NCI-H1417 (cell line): ENCODE measurements around the gene MIB2.

ENCODE experiments used
- DNase-seq, 3 experiments: peaks; one replicate each; lab custom pipeline; 2025; lab: John Stamatoyannopoulos, UW

Gene MIB2

DNA sequence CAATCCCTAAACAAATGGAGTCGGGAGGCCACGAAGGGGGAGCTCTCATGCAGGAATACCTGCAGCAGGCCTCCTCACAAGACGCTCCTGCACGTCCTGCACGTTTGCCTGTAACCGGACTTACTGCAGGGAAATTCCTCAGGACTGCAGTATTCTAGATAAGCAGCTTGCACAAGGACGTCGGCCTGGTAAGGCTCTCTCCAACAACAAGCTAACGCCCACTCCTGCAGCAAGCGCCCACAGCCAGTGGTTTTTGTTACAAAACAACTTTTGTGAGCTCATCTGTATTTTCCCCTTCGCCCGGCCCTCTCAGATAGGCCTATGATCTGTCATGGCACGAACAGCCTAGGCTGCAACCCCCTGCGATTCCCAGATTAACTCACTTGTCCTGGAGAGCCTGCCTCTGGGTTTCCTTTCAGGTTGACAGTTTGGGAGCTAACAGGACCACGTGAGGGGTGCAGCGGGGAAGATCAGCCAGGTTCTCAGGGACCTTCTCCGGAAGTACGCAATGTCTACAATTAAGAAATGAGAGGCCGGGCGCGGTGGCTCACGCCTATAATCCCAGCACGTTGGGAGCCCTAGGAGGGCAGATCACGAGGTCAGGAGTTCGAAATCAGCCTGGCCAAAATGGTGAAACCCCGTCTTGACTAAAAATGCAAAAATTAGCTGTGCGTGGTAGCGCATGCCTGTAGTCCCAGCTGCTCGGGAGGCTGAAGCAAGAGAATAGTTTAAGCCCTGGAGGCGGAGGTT, 921 bp upstream of the MIB2 start:
- DNase-seq, result peak in 2 of 3 experiments; percentile 19 to 53

DNA sequence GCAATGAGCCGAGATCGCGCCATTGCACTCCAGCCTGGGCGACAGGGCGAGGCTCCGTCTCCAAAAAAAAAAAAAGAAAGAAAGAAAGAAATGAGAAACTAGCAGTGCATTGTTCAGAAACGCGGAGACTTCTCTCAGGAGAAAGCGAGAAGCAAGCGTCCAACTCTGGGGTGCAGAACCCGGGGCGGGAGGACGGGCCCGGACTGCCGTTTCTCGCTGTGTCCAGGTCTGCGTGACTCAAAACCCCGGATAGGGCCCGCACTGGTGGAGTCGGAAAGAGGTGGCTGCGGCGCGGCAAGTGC, 395 bp upstream of the MIB2 start:
- no peak for DNase-seq

DNA sequence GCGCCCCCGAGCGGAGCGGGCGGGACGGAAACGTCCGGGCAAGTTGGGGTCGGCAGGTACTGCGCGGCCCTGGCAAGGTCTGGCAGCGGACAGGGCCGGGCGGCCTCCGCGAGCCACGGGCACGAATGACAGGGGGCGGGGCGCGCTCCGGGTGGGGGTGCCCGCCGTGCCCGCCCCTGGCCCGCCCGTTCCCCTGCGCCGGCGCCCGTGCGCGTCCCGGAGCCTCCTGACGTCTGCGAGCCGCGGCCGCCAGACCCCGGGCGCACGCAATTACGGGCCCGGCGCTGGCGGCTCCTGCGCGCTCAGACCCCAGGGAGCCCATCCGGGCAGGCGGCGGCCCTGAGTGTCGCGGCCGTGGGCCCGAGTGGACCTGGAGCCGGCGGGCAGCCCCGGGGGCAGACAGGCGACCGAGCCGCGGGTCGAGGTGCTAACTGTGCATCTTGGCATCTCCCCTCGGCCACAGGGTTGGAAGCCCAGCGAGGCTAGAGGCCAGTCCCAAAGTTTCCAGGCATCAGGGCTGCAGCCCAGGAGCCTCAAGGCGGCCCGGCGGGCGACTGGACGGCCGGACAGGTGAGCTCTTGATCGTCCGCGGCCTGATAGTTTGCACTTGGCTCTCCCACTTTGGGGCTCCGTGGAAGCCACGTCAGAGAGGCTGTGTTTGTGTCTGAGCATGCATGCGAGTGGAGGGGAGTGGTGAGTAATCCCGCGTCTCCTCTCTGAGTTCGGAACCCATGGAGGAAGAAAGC, 918 bp downstream of the MIB2 start:
- DNase-seq, result peak; percentile 20 to 68 (median 37)

DNA sequence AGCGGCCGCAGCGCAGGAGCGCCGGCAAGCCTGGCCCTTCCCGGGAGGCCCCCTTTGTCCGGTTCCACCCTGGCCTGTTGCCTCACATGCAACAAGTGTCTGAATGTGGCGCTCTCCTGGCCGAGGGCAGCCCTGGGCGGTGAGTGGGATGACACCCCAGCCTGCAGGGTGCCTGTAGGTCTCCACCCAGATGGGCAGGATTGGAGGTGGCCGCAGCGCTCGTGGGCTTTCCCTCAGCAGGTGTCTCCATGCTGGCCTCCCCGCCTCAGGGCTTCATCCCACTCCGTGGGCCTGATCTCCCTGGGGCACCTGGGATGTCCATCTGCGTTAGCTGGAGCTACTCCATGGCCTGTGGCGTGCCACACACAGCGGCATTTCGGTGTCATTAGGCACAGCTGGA, 1.5 kb downstream of the MIB2 start:
- no peak for DNase-seq

DNA sequence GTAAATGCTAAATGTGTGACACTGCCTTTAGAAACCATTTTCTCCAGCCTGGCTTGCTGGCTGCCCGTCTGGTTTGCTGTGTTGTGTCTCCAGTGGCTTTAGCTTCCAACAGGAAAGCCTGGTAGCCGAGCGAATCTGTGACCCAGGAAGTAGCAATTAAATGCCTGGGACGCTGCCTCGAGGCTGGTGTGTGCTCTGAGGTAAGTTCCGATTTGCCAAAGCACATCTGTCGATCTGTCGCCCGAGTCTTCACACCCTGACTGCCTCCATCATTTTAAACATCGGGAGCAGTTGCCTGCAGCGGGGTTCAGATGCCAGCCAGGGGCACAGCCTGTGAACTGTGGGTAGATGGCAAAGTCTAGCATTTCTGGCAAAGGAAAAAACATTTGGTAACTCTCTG, 2.2 kb downstream of the MIB2 start:
- DNase-seq, result no peak

DNA sequence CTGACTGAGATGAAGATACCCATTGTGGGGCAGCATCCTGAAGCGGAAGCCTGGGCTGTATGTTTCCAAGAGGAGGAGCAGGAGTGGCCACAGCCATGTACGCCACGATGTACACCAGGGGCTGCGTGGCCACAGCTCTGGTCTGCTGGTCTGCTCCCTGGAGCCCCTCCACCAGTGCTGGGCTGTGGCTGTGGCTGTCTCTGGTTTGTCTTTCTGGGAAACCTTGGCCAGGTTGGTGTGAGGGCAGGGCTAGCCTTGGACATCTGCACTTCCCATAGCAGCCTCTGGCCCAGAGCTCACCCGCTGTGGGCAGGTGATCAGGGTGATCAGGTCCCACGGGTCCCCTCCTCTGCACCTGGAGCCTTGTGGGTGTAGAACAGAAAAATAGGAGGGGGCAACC, 2.6 kb downstream of the MIB2 start:
- no peak for DNase-seq

DNA sequence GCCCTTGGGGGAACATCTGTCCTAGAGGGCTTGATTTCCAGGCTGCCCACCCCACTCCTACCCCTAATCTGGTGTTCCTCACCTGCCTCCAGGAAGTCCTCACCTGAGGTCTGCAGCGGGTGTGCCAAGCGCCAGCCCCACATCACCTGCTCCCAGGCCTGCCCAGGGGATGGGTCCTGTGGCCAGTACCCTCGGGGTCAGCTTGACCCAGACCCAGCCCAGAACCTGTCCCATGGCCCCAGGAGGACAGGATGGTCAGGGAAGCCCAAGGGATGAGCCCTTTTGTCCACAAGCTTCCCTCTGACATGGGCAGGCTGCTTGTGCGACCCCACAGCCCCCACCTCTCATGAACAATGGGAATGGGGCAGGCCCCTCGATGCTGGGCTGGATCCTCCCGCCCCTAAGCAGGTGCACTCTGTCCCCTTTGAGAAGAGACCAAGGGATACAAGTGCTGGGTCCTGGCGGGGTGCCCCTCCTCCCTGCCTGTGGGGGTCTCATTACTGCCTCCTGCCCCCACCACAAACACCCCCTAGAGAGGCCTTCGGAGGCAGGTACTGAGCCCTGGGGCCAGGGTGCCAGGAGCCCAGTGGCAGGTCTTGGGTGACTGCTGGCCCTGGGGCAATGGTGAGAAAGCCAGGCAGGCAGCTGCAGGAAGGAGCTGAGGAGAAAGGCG, 3.2 kb downstream of the MIB2 start:
- no peak for DNase-seq

DNA sequence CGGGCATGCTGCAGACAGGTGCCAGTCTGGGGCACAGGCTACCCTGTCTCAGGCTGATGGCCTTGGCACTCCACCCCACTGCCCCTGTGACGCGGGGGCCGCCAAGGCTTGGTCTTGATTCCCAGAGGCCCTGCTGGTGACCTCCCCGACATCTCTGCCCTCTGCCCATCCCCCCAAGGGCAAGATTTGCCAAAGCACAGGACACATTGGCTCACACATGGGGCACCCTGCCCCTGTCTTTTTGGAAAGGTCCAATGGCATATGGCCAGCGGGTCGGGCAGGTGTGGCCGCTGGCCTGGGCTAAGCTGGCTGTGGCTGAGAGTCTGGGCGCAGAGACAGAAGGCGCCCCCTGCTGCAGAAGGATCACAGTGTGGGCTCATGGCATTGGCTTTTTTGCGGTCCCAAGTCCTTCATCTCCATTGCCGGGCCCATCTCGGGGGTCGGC, 4.6 kb downstream of the MIB2 start:
- DNase-seq, result no peak

DNA sequence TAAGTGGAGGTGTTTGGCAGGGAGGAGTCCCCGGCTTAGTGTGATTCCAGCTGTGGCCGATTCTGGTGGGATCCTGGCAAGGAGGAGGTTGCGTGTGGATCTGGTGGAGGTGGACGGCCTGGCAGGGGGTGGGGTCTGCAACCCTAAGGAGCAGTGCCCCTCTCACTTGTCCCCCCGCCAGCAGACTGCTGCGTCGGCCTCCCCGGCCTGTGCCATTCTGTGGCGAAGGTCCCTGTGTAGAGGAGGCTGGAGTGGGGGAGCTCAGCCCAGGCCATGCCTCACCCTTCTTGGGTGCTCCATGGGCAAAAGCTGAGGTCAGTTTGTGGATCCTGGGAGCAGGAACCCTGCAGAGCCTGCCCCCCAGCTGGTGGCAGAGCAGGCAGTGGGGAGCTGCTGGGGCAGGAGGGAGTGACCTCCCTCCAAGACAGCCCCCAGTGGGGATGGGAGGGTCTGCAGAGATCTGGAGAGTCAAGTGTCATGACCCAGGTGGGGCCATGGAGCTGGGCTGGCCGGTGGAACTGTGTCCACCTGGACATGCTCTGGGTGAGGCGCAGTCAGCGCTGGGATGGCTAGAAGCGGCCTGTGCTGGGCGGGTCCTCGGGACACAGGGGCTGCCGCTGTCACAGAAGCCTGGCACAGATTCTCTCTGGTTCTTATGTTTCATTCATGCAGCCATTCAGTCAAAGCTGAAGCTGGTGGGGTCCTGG, 5.3 kb downstream of the MIB2 start:
- DNase-seq, result no peak

DNA sequence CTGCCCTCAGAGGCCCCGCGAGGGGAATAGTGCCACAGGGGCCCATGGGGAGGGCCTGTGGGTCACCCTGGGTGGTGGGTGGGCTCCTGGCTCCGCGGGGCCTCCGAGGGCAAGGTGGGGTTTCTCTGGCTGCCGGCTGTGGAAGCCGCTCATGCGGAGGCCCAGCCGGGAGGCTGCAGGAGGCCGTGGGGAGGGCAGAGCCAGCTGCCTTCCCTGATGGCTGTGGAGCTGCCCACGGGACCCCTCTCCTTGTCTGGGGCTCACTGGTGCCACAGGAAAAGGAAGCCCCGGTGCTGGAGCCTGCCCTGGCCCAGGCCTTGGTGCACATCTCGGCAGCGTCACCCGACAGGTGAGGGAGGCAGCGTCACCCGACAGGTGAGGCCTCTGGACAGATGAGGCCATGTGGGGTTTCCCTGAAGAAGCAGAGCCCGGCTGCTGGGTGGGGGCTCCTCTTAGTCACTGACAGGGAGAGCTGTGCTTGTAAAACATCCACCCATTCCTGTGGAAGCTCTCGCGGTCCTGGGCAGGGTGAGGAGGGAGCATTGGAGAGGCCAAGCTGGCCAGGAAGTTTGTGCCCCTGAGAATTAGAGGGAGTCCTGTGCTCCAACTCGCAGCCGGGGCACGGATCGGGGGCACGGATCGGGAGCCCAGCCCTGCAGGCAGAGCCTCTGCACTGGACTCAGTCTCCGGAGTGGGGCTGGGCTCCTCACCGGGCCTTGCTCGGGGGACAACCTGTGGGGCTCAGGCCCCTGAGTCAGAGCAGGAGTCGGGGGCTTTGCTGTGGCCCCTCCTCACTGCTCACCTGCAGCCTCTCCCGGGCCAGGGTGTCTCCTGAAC, 6.1 kb downstream of the MIB2 start:
- no peak for DNase-seq

DNA sequence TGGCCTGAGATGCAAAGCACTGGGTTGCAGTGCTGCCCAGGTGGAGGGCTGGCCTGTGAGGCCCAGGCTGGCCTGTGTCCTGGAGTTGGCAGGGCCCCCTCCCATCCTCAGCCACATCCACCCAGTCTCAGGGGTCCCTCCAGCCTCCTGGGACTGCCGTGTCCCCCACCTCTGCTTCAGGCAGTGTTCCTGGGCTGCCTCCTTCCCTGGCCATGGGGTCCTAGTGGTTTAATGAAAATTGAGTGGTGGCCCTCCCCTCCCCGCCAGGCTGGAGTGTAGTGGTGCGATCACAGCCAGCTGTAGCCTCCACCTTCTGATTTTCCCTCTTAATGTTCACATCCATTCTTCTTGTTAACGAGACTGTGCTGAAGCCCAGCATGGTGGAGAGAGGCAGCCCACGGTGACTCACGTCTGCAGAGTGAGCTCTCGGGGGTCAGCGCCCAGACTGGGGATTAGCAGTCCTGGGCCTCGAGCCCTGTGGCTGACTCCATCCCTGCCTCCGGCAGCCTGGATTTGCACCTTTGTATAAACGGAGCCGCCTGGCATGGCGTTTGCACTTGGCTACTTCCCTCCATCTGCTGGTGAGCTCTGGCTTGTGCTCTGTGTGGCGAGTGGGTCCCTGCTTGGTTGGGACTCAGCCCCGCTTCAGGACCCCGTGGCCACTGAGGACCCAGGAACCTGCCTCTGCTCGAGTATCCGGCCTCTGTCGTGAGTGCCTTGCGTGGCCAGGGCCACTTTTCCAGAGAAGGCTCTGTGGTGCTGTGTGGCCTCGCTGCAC, 6.9 kb downstream of the MIB2 start:
- DNase-seq, result no peak

DNA sequence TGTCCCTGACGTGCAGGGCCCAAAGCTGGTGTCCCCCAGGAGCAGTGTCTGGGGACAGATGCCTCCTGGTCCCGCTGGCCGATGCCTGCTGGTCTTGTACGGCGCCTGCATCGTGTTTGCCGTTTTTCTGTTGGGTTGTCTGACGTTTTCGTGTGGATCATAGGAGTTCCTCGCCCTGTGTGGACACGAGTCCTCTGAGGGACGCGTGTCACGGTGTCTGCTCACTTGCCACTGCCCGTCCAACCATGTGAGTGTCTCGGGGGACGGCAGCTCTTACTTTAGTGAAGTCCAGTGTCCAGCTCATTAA, 7.4 kb downstream of the MIB2 start:
- no peak for DNase-seq

DNA sequence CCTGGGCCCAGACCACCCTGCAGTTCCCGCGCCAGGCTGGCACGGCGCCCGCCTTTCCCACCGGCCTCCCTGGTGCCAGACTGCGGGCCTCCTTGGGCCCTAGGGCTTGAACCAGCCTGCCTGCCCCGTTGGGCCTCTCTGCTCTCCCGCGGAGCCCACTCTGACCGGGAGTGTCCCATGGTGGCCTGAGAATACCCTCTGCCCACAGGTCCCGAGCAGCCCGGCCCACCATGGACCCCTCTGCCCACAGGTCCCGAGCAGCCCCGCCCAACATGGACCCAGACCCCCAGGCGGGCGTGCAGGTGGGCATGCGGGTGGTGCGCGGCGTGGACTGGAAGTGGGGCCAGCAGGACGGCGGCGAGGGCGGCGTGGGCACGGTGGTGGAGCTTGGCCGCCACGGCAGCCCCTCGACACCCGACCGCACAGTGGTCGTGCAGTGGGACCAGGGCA, 7.9 kb downstream of the MIB2 start:
- DNase-seq, result no peak

DNA sequence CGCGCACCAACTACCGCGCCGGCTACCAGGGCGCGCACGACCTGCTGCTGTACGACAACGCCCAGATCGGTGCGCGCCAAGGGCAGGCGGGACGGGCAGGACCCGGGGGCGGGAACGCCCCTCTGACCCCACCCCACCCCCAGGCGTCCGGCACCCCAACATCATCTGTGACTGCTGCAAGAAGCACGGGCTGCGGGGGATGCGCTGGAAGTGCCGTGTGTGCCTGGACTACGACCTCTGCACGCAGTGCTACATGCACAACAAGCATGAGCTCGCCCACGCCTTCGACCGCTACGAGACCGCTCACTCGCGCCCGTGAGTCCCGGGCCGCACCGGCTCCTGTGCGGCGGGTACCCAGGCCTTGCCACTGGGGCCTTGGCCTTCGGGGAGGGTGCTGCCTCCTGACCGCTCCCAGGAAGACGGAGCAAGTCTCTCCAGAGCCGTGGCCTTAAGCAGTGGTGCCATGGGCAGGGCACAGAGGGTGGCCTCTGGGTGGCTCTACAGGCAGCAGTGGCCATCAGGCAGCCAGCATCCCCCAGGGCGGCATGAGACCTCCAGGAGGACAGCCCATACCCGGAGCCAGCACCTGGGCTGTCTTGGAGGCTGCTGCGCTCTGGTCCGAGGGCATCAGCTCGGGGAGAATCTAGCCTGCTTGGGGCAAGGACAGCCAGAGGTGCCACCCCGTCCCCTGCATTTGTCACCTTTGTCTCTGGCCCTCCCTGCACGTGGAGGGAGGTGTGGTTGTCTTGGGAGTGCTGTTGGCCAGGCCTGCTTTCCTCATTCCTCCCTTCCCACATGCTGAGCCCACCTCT, 8.5 kb downstream of the MIB2 start:
- no peak for DNase-seq

DNA sequence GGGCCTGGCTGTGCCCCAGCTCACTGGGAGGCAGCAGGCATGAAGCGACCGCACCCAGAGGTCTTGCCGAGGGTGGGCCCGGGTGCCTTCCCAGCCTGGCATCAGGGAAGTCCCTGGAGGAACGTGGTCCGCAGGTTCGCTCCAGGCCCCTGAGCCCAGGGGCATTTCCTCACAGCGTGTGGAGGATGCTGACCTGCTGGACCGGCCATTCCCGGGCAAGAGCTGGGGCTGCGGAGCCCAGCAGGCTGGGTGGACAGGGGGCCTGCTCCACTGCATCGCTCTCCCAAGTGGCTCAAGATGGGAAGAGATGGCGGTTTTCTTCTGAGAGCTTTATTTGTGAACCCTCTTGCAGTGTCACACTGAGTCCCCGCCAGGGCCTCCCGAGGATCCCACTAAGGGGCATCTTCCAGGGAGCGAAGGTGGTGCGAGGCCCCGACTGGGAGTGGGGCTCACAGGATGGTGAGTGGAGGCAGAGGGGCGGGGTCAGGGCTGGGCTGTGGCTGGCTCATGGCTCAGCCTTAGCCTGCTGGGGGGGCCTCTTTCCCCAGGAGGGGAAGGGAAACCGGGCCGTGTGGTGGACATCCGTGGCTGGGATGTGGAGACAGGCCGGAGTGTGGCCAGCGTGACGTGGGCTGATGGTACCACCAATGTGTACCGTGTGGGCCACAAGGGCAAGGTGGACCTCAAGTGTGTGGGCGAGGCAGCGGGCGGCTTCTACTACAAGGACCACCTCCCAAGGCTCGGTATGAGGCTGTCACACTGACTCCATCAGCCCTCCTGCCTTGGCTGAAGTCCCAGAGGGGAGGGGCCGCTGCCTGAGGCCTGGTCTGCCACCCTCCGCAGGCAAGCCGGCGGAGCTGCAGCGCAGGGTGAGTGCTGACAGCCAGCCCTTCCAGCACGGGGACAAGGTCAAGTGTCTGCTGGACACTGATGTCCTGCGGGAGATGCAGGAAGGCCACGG, 9.4 kb downstream of the MIB2 start:
- DNase-seq, result no peak

DNA sequence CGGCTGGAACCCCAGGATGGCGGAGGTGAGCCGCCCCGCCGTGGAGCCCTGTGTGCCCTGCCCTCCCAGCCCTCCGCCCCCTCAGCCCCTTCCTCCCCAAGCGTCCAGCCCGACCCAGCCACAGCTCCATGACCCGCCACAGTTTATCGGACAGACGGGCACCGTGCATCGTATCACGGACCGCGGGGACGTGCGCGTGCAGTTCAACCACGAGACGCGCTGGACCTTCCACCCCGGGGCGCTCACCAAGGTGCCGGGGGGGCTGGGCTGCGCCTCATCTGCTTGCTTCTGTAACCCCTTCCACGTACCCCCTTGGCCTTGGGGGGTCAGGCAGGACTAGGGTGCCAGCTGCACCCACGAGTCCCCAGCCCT, 10.1 kb downstream of the MIB2 start:
- no peak for DNase-seq

DNA sequence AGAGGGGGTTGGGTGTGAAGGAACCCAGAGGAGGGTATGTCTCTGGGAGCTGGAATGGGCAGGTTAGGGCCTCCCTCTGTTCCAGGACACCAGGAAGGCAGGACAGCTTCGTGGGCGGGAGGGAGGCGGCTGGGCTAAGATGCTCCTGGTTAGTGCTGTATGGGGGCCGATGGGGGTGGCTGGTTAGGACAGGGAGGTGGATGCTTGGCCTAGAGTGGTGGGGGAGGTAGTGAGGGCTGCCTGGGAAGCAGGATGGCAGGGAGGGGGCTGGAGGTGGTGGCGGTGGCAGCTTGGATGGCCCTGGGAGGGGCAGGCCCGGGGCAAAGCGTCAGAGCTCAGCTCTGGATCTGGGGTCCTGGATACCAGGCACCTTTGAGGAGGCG, 10.5 kb downstream of the MIB2 start:
- no peak for DNase-seq

DNA sequence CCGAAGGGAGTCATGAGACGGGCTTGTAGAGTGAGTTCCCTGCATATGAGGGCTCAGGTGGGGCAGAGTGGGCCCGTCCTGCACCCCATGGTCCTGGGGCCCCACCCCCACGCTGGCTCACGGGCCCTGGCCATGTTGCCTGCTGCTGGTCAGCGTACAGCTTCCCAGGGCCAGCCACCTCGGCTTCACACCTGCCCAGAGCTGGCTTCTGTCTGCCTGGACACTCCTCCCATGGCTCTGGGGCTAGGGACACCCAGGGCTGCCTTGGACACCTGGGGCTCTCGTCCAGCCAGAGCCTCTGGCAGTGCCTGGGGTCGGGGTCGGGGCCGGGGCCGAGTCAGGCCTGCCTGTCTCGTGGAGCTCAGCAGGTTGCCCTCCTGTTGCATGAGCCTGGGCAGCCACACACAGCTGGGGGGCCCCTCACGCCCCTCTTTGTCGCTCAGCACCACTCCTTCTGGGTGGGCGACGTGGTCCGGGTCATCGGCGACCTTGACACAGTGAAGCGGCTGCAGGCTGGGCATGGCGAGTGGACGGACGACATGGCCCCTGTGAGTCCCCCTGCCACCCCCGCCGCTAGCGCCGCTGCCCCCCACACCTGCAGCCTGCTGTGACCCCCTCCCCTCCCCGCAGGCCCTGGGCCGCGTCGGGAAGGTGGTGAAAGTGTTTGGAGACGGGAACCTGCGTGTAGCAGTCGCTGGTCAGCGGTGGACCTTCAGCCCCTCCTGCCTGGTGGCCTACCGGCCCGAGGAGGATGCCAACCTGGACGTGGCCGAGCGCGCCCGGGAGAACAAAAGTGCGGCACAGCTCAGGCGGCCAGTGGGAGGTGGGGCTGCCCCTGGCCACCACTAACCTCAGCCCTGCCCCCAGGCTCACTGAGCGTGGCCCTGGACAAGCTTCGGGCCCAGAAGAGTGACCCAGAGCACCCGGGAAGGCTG, 11.2 kb downstream of the MIB2 start:
- no peak for DNase-seq
